Panc1 (cell line): Measurements from ENCODE around the gene MYL10. TPM values are rescaled to one million over a fixed set of nuclear protein-coding genes. Genes with fewer than 3 reads are reported as not detected.
A peak's percentile ranks its signal among the peaks of the same experiment; 100 is the strongest.
"Not testable (repeated sequence)": the region's sequence is repeated elsewhere in the genome, so short reads cannot be mapped to it uniquely, and the experiment has no call there.

ENCODE experiments used
- ATAC-seq: fragments of 200-7000 bp; cut with Tn5 transposase; 2 replicates; pipeline ENCODE4 v1.9.1; 2020; ENCODE audit warnings: mild to moderate bottlenecking, moderate library complexity
- BruUV-seq: library from RNA; stranded (reverse); fragments of 400-500 nt; replicated peaks from 2 replicates; lab custom pipeline; 2021; lab: Mats Ljungman, UMichigan
- CTCF ChIA-PET: fragments of 300-600 bp; sonication (Branson Sonifier 250); formaldehyde crosslinking; loops from one replicate; lab custom pipeline; 2022; ENCODE audit warnings: antibody characterized with exemption; lab: Charles Lee
- POLR2A ChIA-PET: fragments of 300-600 bp; sonication (Branson Sonifier 250); formaldehyde crosslinking; loops from one replicate; lab custom pipeline; 2022; ENCODE audit warnings: antibody characterized with exemption; lab: Charles Lee
- DNase-seq: peaks from one replicate; pipeline ENCODE4 v3.0.0-alpha.2; 2010; ENCODE audit warnings: low read depth, low spot score
- H3K27ac ChIP-seq: 2 replicates; pipeline ENCODE4 v1.5.1; 2011; ENCODE audit warnings: mild to moderate bottlenecking, low read length, inconsistent platforms
- H3K27me3 ChIP-seq: fragments of 200-500 bp; sonication (Bioruptor generic); 2 replicates; pipeline ENCODE4 v1.6.0; 2014; ENCODE audit warnings: low read length, inconsistent platforms; ENCODE audit not compliant: control insufficient read depth, insufficient read depth
- H3K36me3 ChIP-seq: fragments of 200-500 bp; sonication (Bioruptor generic); 2 replicates; pipeline ENCODE4 v1.5.1; 2014; ENCODE audit warnings: inconsistent platforms, mild to moderate bottlenecking, low read length, moderate library complexity; ENCODE audit not compliant: control insufficient read depth, insufficient read depth
- H3K4me1 ChIP-seq: 2 replicates; pipeline ENCODE4 v1.5.1; 2011; ENCODE audit warnings: inconsistent platforms, mild to moderate bottlenecking, low read length, moderate library complexity; ENCODE audit not compliant: control insufficient read depth, insufficient read depth
- H3K4me3 ChIP-seq, 2 experiments: 2 replicates each; pipeline ENCODE4 v1.5.1; 2011 to 2012; ENCODE audit warnings: low read depth in 2 of 2, low read length in 2 of 2, mild to moderate bottlenecking in 2 of 2, inconsistent platforms in 1 of 2, moderate library complexity in 1 of 2
- H3K9me3 ChIP-seq: fragments of 200-500 bp; sonication (Bioruptor generic); 2 replicates; pipeline ENCODE4 v1.5.1; 2014; ENCODE audit warnings: low read depth, mild to moderate bottlenecking, inconsistent platforms, low read length, moderate library complexity; ENCODE audit not compliant: control insufficient read depth, insufficient read depth
- CTCF ChIP-seq: fragments of 450-650 bp; IDR thresholded peaks from 2 replicates; pipeline ENCODE4 v1.5.1; 2017; ENCODE audit warnings: mild to moderate bottlenecking
- POLR2AphosphoS5 ChIP-seq: IDR thresholded peaks from 2 replicates; pipeline ENCODE4 v1.6.1; 2012; ENCODE audit warnings: mild to moderate bottlenecking, low read depth, low read length, moderate library complexity
- REST ChIP-seq, 2 experiments: IDR thresholded peaks; 2 replicates each; pipeline ENCODE4 v1.6.1; 2011 to 2012; ENCODE audit warnings: low read depth in 2 of 2, control low read depth in 1 of 2, low read length in 1 of 2, mild to moderate bottlenecking in 1 of 2, moderate library complexity in 1 of 2; ENCODE audit not compliant: insufficient read depth in 1 of 2
- SIN3A ChIP-seq: IDR thresholded peaks from 2 replicates; pipeline ENCODE4 v1.6.1; 2012; ENCODE audit warnings: low read depth, mild to moderate bottlenecking, low read length, moderate library complexity, borderline replicate concordance; ENCODE audit not compliant: insufficient read depth
- TCF7L2 ChIP-seq: IDR thresholded peaks from 2 replicates; pipeline ENCODE4 v1.6.1; 2011; ENCODE audit warnings: mild to moderate bottlenecking, low read depth, low read length, inconsistent platforms
- in situ Hi-C: cut with HindIII; loops from 2 replicates; pipeline ENCODE4 v1.10.0; 2016; ENCODE audit warnings: low sequenced_read_pairs, low pct_unique_long_range_greater_than_20kb
- intact Hi-C: fragments of 100-400 bp; cut with micrococcal nuclease; formaldehyde crosslinking; loops from one replicate; pipeline ENCODE4 v1.10.0; 2022; ENCODE audit not compliant: unreplicated experiment
- total RNA-seq: library from RNA; stranded (reverse); gene quantifications from one replicate; pipeline ENCODE4 v1.2.1, GENCODE V29; 2021; ENCODE audit not compliant: unreplicated experiment

The MYL10 gene
- total RNA-seq, 1 experiment from 2014 or later: not detected

- peak; percentile 53; the same call in 1 of the 2 replicates for ATAC-seq
- in situ Hi-C loops: no loop called here
- DNase-seq: no peak
- ChIA-PET POLR2A (no interaction called here), CTCF (interaction anchor here (1.2 kb wide), 1 partner anchor 48 kb away, joined by 3 read pairs; no protein-coding TSS in a partner anchor)
- no peak for TF ChIP-seq CTCF
- TF ChIP-seq TCF7L2: no peak
- no peak for TF ChIP-seq SIN3A
- TF ChIP-seq POLR2AphosphoS5: no peak
- no peak for TF ChIP-seq REST (IDR thresholded peaks at IDR 0.05; ENCODE audit: insufficient read depth in 1 of 2, low read depth in 2 of 2, low read length in 1 of 2)
- H3K9me3 ChIP-seq: no peaks in the 10 kb centered on the region
- no peak overlapping the region for H3K27ac ChIP-seq
- H3K36me3 ChIP-seq: no peaks in the 10 kb centered on the region
- no TSS peak for BruUV-seq
- intact Hi-C loops: no loop called here
- no peaks in the 10 kb centered on the region for H3K27me3 ChIP-seq
- peaks cover 7% of the 10 kb centered on the region; the same call in 1 of the 2 replicates for H3K4me1 ChIP-seq
- H3K4me3 ChIP-seq: peak overlapping the region in 1 of 2 experiments; percentile 19; a peak in 2 of 4 replicates
Observed at GRCh38 chr7:101650579-101651081, 21.5 kb upstream of the MYL10 start.

- in situ Hi-C loops, CTCF ChIA-PET, BruUV-seq, POLR2A ChIA-PET, H3K27me3 ChIP-seq, H3K27ac ChIP-seq, H3K4me3 ChIP-seq, intact Hi-C loops, DNase-seq, H3K36me3 ChIP-seq, ATAC-seq, H3K9me3 ChIP-seq: not testable (repeated sequence)
- peaks cover 14% of the 10 kb centered on the region for H3K4me1 ChIP-seq
Observed at GRCh38 chr7:101647876-101648275, 18.8 kb upstream of the MYL10 start.

- no peak overlapping the region for H3K4me3 ChIP-seq
- ChIA-PET CTCF (no interaction called here), POLR2A (no interaction called here)
- no peaks in the 10 kb centered on the region for H3K36me3 ChIP-seq
- no TSS peak for BruUV-seq
- in situ Hi-C loops (no loop called here), intact Hi-C loops (no loop called here)
- no peak overlapping the region for H3K27ac ChIP-seq
- DNase-seq (no peak), ATAC-seq (no peak)
- no peak for TF ChIP-seq SIN3A
- H3K27me3 ChIP-seq: no peaks in the 10 kb centered on the region
- H3K9me3 ChIP-seq: no peaks in the 10 kb centered on the region
- H3K4me1 ChIP-seq: peaks cover 8% of the 10 kb centered on the region
Observed at GRCh38 chr7:101645951-101646350, 16.9 kb upstream of the MYL10 start.
